ENCODE results near the gene DLL1. TPM values are rescaled to one million over a fixed set of nuclear protein-coding genes. Genes with fewer than 3 reads are reported as not detected.

DLL1 gene
- total RNA-seq, 1 experiment from 2014 or later = 0.84 TPM

DNA sequence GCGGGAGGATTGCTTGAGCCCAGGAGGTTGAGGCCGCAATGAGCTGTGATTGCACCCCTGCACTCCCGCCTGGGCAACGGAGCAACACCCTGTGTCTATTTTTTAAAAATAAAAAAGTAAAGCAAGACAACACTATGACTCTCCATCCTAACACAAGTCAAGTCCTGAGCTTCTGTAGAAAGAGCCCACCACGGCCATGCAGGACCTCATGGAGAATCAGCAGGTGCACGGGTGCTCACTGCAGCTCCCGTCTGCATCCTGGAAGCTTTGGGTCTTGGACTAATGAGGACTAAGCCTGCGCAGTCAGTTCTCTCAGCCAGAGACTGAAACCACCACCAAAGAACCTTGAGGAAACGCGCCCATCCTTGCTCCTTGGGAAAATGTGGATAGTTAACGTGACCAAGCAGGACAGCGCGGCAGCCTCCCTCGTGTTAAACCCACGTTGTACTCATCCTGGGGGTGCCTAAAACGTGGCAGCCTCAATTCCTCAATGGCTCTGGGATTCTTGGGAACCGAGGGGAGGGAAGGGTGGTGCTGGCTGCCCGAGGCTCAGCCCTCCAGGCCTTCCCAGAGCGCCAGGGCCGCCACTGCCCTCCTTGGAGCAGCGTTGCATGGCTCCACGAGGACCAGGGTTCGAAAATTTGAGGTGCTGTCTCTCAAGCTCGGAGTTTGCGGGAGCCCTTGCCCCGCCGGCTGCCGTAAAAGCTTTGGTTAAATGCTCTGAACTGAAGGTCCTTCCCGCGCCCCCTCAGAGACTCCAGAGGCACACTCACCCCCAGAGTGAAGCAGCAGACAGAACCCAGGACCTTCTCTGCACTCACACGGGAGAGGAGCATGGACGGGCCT, 29.0 kb downstream of the DLL1 start:
- Histone ChIP-seq H3K79me2 (ENCODE audit: low read length) (no peaks in the 10 kb centered on the region), H3K27ac (ENCODE audit: low read length) (no peak overlapping the region), H2AFZ (ENCODE audit: low read length) (no peak overlapping the region), H3K27me3 (ENCODE audit: low read length) (no peaks in the 10 kb centered on the region), H4K20me1 (ENCODE audit: low read length) (no peaks in the 10 kb centered on the region), H3K9me3 (ENCODE audit: low read length) (no peaks in the 10 kb centered on the region), H3K9me2 (replicated peaks; ENCODE audit: low read length) (no peaks in the 10 kb centered on the region), H3K36me3 (ENCODE audit: low read depth, low read length) (no peaks in the 10 kb centered on the region), H3F3A (ENCODE audit: low read length, unreplicated experiment) (no peaks in the 10 kb centered on the region), H3K4me2 (ENCODE audit: low read length) (no peak overlapping the region), H3K4me1 (ENCODE audit: insufficient read depth, low read length) (peaks cover 10% of the 10 kb centered on the region), H3K4me3 (ENCODE audit: low read length) (no peak overlapping the region), H3K9ac (ENCODE audit: low read length) (no peak overlapping the region)
- ATAC-seq (no peak), DNase-seq (no peak)
- intact Hi-C loops (cut with micrococcal nuclease) = no loop called here
- TF ChIP-seq EZH2phosphoT487 (IDR thresholded peaks at IDR 0.05; ENCODE audit: borderline replicate concordance, low read length) = no peak
- no peak for TF ChIP-seq EZH2 (IDR thresholded peaks at IDR 0.05; ENCODE audit: low read length, unreplicated experiment)
- TF ChIP-seq, protein P1, sequence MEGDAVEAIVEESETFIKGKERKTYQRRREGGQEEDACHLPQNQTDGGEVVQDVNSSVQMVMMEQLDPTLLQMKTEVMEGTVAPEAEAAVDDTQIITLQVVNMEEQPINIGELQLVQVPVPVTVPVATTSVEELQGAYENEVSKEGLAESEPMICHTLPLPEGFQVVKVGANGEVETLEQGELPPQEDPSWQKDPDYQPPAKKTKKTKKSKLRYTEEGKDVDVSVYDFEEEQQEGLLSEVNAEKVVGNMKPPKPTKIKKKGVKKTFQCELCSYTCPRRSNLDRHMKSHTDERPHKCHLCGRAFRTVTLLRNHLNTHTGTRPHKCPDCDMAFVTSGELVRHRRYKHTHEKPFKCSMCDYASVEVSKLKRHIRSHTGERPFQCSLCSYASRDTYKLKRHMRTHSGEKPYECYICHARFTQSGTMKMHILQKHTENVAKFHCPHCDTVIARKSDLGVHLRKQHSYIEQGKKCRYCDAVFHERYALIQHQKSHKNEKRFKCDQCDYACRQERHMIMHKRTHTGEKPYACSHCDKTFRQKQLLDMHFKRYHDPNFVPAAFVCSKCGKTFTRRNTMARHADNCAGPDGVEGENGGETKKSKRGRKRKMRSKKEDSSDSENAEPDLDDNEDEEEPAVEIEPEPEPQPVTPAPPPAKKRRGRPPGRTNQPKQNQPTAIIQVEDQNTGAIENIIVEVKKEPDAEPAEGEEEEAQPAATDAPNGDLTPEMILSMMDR (conservative IDR thresholded peaks at IDR 0.05; ENCODE audit: low read depth, low read length) = no peak
- BruUV-seq (replicated peaks) = no TSS peak
- CTCF ChIA-PET = no interaction called here
- POLR2A ChIA-PET (ENCODE audit: unreplicated experiment) = no interaction called here

GRCh38 chr6:170260686-170261085, 30.2 kb downstream of the DLL1 start:
- Histone ChIP-seq H3K79me2 (ENCODE audit: low read length) (no peaks in the 10 kb centered on the region), H3K27me3 (ENCODE audit: low read length) (no peaks in the 10 kb centered on the region), H4K20me1 (ENCODE audit: low read length) (no peaks in the 10 kb centered on the region), H3K27ac (ENCODE audit: low read length) (no peak overlapping the region), H3F3A (ENCODE audit: low read length, unreplicated experiment) (no peaks in the 10 kb centered on the region), H3K4me2 (ENCODE audit: low read length) (no peak overlapping the region), H3K9me2 (replicated peaks; ENCODE audit: low read length) (no peaks in the 10 kb centered on the region), H3K9me3 (ENCODE audit: low read length) (no peaks in the 10 kb centered on the region), H3K4me1 (ENCODE audit: insufficient read depth, low read length) (peaks cover 5% of the 10 kb centered on the region), H3K36me3 (ENCODE audit: low read depth, low read length) (no peaks in the 10 kb centered on the region), H3K4me3 (ENCODE audit: low read length) (no peak overlapping the region), H2AFZ (ENCODE audit: low read length) (no peak overlapping the region), H3K9ac (ENCODE audit: low read length) (no peak overlapping the region)
- ATAC-seq = peak; percentile 67; the same call in 1 of the 2 replicates
- no peak for TF ChIP-seq EZH2phosphoT487 (IDR thresholded peaks at IDR 0.05; ENCODE audit: borderline replicate concordance, low read length)
- TF ChIP-seq, protein P1 (conservative IDR thresholded peaks at IDR 0.05; ENCODE audit: low read depth, low read length) = peak; percentile 41; the same call in 1 of the 2 replicates
- ChIA-PET CTCF (no interaction called here), POLR2A (ENCODE audit: unreplicated experiment) (no interaction called here)
- BruUV-seq (replicated peaks) = no TSS peak
- peak; percentile 31 for DNase-seq
- intact Hi-C loops (cut with micrococcal nuclease) = no loop called here

- BruUV-seq (replicated peaks) = no TSS peak
- CTCF ChIA-PET = no interaction called here
- H3K27me3 ChIP-seq (ENCODE audit: low read length) = no peaks in the 10 kb centered on the region
Observed at GRCh38 chr6:170259278-170259677, 31.6 kb downstream of the DLL1 start.

More at GRCh38 chr6:170259278-170259677, 31.6 kb downstream of the DLL1 start:
- no peak for ATAC-seq
- Histone ChIP-seq H3F3A (ENCODE audit: low read length, unreplicated experiment) (no peaks in the 10 kb centered on the region), H3K4me1 (ENCODE audit: insufficient read depth, low read length) (no peaks in the 10 kb centered on the region), H3K9ac (ENCODE audit: low read length) (no peak overlapping the region), H3K27ac (ENCODE audit: low read length) (no peak overlapping the region), H3K79me2 (ENCODE audit: low read length) (no peaks in the 10 kb centered on the region), H3K9me2 (replicated peaks; ENCODE audit: low read length) (no peaks in the 10 kb centered on the region), H2AFZ (ENCODE audit: low read length) (no peak overlapping the region), H3K36me3 (ENCODE audit: low read depth, low read length) (no peaks in the 10 kb centered on the region), H4K20me1 (ENCODE audit: low read length) (no peaks in the 10 kb centered on the region), H3K4me3 (ENCODE audit: low read length) (no peak overlapping the region), H3K4me2 (ENCODE audit: low read length) (no peak overlapping the region), H3K9me3 (ENCODE audit: low read length) (no peaks in the 10 kb centered on the region)
- DNase-seq = no peak
- POLR2A ChIA-PET (ENCODE audit: unreplicated experiment) = no interaction called here
- no peak for TF ChIP-seq EZH2 (IDR thresholded peaks at IDR 0.05; ENCODE audit: low read length, unreplicated experiment)
- no peak for TF ChIP-seq EZH2phosphoT487 (IDR thresholded peaks at IDR 0.05; ENCODE audit: borderline replicate concordance, low read length)
- TF ChIP-seq, protein P1 (conservative IDR thresholded peaks at IDR 0.05; ENCODE audit: low read depth, low read length) = no peak
- intact Hi-C loops (cut with micrococcal nuclease) = no loop called here
